ENCODE results near the gene ACTRT1. TPM values are rescaled to one million over a fixed set of nuclear protein-coding genes. Genes with fewer than 3 reads are reported as not detected.

The ACTRT1 gene
- total and polyA plus RNA-seq, 2 of the 4 experiments (the other 2 are of a cell fraction), result not detected

- Histone ChIP-seq H3K4ac (ENCODE audit: low read depth, low read length) (no peak overlapping the region), H3K36me3 (ENCODE audit: control insufficient read depth, insufficient read depth, low read length) (no peaks in the 10 kb centered on the region), H2BK20ac (ENCODE audit: low read depth, low read length) (no peak overlapping the region), H3K4me1 (ENCODE audit: control insufficient read depth, insufficient read depth, low read length) (no peaks in the 10 kb centered on the region), H2AK9ac (replicated peaks; ENCODE audit: low read depth, low read length, poor library complexity) (no peak overlapping the region), H4K91ac (ENCODE audit: insufficient read depth, low read depth, low read length) (no peak overlapping the region), H3K9me1 (ENCODE audit: insufficient read depth, low read length) (no peaks in the 10 kb centered on the region), H2AFZ (replicated peaks; ENCODE audit: low read length, poor library complexity) (no peak overlapping the region), H3K23ac (ENCODE audit: low read depth, low read length) (no peak overlapping the region), H3K4me2 (ENCODE audit: low read depth, low read length) (no peak overlapping the region), H3K79me1 (ENCODE audit: low read depth in 1 of 2, low read length in 2 of 2) (no peaks in the 10 kb centered on the region), H3K4me3 (ENCODE audit: insufficient read depth, low read depth, low read length) (no peak overlapping the region), H2BK15ac (ENCODE audit: low read depth, low read length) (no peak overlapping the region), H4K5ac (ENCODE audit: low read depth, low read length) (no peak overlapping the region), H3K27me3 (ENCODE audit: control insufficient read depth, insufficient read depth, low read length) (no peaks in the 10 kb centered on the region), H3K14ac (replicated peaks; ENCODE audit: low read depth, low read length) (no peak overlapping the region), H2BK120ac (ENCODE audit: low read depth, low read length) (no peak overlapping the region), H4K20me1 (ENCODE audit: insufficient read depth, low read length) (no peaks in the 10 kb centered on the region), H3K9ac (ENCODE audit: low read depth, low read length) (no peak overlapping the region), H4K8ac (ENCODE audit: low read depth in 2 of 2, low read length in 2 of 2) (no peak overlapping the region), H3K9me3 (ENCODE audit: control insufficient read depth, insufficient read depth, low read length) (no peaks in the 10 kb centered on the region), H2AK5ac (ENCODE audit: low read depth, low read length) (no peak overlapping the region), H3K27ac (ENCODE audit: insufficient read depth, low read length) (no peak overlapping the region), H3K56ac (ENCODE audit: extremely low read depth, insufficient read depth, low read length) (no peak overlapping the region), H3K18ac (ENCODE audit: low read depth, low read length) (no peak overlapping the region), H2BK5ac (ENCODE audit: low read depth, low read length, poor library complexity, severe bottlenecking) (no peak overlapping the region)
- DNase-seq, result no peak
- in situ Hi-C loops (cut with MboI; ENCODE audit: low sequenced_read_pairs) (no loop called here), intact Hi-C loops (cut with micrococcal nuclease) (no loop called here), dilution Hi-C loops (cut with HindIII; ENCODE audit: low sequenced_read_pairs, unreplicated experiment) (no loop called here)
- TF ChIP-seq MAFK (IDR thresholded peaks at IDR 0.05; ENCODE audit: low read depth, low read length) (no peak), CHD1 (IDR thresholded peaks at IDR 0.05; ENCODE audit: low read depth, low read length) (no peak), MAZ (IDR thresholded peaks at IDR 0.05; ENCODE audit: borderline replicate concordance, low read depth, low read length) (no peak), NFE2L2 (IDR thresholded peaks at IDR 0.05; ENCODE audit: low read depth, low read length) (no peak), MXI1 (IDR thresholded peaks at IDR 0.05; ENCODE audit: borderline replicate concordance, low read depth, low read length) (no peak), FOS (IDR thresholded peaks at IDR 0.05; ENCODE audit: low read depth, low read length) (no peak), RAD21 (IDR thresholded peaks at IDR 0.05; ENCODE audit: low read length) (no peak), BHLHE40 (IDR thresholded peaks at IDR 0.05; ENCODE audit: low read depth, low read length) (no peak), CEBPB (IDR thresholded peaks at IDR 0.05; ENCODE audit: low read depth, low read length) (no peak)
- TF ChIP-seq, protein P1, sequence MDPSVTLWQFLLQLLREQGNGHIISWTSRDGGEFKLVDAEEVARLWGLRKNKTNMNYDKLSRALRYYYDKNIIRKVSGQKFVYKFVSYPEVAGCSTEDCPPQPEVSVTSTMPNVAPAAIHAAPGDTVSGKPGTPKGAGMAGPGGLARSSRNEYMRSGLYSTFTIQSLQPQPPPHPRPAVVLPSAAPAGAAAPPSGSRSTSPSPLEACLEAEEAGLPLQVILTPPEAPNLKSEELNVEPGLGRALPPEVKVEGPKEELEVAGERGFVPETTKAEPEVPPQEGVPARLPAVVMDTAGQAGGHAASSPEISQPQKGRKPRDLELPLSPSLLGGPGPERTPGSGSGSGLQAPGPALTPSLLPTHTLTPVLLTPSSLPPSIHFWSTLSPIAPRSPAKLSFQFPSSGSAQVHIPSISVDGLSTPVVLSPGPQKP (IDR thresholded peaks at IDR 0.05; ENCODE audit: borderline replicate concordance, low read depth, low read length), result no peak
- TF ChIP-seq, protein P2, sequence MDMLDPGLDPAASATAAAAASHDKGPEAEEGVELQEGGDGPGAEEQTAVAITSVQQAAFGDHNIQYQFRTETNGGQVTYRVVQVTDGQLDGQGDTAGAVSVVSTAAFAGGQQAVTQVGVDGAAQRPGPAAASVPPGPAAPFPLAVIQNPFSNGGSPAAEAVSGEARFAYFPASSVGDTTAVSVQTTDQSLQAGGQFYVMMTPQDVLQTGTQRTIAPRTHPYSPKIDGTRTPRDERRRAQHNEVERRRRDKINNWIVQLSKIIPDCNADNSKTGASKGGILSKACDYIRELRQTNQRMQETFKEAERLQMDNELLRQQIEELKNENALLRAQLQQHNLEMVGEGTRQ (IDR thresholded peaks at IDR 0.05; ENCODE audit: low read depth, low read length), result no peak
- TF ChIP-seq, protein P3, sequence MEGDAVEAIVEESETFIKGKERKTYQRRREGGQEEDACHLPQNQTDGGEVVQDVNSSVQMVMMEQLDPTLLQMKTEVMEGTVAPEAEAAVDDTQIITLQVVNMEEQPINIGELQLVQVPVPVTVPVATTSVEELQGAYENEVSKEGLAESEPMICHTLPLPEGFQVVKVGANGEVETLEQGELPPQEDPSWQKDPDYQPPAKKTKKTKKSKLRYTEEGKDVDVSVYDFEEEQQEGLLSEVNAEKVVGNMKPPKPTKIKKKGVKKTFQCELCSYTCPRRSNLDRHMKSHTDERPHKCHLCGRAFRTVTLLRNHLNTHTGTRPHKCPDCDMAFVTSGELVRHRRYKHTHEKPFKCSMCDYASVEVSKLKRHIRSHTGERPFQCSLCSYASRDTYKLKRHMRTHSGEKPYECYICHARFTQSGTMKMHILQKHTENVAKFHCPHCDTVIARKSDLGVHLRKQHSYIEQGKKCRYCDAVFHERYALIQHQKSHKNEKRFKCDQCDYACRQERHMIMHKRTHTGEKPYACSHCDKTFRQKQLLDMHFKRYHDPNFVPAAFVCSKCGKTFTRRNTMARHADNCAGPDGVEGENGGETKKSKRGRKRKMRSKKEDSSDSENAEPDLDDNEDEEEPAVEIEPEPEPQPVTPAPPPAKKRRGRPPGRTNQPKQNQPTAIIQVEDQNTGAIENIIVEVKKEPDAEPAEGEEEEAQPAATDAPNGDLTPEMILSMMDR (conservative IDR thresholded peaks at IDR 0.05; ENCODE audit: low read depth, low read length), result no peak
- no peak for ATAC-seq (ENCODE audit: low read depth)
- CTCF ChIA-PET, result no interaction called here
- BruUV-seq (replicated peaks), result no TSS peak
- POLR2A ChIA-PET (ENCODE audit: unreplicated experiment), result no interaction called here
These were observed 16.9 kb downstream of the ACTRT1 start for GRCh38 chrX:128035318-128035717.
